Head of caudate nucleus (tissue), 42 donors: Measurements from ENCODE around the gene KPNA3.
"Not testable (repeated sequence)": the region's sequence is repeated elsewhere in the genome, so short reads cannot be mapped to it uniquely, and the experiment has no call there.

ENCODE experiments used
- DNase-seq, 42 donors: peaks; one replicate each; pipeline versions ENCODE4 v3.0.0 to v3.0.0-alpha.2; 2020 to 2021; ENCODE audit warnings: mixed read lengths in 7 of 42
- intact Hi-C: fragments of 100-400 bp; cut with DNase I; formaldehyde crosslinking; loops from one replicate; pipeline ENCODE4 v1.15.0; 2022

The KPNA3 gene, protein sequence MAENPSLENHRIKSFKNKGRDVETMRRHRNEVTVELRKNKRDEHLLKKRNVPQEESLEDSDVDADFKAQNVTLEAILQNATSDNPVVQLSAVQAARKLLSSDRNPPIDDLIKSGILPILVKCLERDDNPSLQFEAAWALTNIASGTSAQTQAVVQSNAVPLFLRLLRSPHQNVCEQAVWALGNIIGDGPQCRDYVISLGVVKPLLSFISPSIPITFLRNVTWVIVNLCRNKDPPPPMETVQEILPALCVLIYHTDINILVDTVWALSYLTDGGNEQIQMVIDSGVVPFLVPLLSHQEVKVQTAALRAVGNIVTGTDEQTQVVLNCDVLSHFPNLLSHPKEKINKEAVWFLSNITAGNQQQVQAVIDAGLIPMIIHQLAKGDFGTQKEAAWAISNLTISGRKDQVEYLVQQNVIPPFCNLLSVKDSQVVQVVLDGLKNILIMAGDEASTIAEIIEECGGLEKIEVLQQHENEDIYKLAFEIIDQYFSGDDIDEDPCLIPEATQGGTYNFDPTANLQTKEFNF

DNA sequence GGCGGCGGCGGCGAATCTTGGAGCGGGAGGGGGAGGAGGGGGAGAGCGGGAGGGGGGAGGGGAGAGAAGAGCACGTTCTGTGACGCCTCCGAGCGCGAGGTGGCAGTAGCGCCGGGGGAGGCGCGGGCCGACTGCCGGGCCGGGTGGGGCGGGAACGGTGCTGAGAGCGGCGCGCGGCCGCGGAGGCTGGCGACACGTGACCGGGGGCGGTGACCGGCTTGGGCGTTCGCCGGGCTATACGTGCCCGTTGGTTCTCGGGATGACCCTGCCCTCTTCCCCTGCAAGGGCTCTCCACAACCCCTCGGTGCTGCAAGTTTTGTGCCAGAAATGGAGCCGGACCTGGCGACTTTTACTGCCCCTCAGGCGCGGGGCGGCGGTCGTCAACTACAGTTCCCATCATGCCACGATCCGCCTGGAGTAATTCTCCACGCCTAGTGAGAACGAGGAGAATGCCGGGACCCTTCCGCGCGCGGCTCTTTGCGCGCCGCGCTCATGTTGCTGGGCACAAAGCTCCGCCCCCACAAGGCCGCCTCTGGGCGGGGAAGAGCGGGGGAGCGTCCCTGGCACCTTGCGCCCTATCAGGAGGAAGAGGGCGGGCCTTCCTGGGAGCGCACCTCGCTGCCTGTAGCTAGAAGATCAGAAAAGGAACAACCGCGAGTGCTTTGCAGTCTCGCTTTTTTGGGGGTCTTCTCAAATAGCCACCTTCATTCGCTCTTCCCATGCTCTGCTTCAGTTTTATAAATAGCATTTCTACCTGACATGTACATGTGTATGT lies at the start of gene KPNA3:
Gene KPNA3, minus strand, starts transcription at position 133 of the 775 bp plus-strand sequence. CDS start 176 bp downstream, outside the sequence.
- peak; percentile 90 to 98 (median 96) for DNase-seq
- intact Hi-C loops = loop anchor here (5.0 to 10.0 kb wide), 3 partner anchors 118 to 1120 kb away; no protein-coding TSS in a partner anchor

GRCh38 chr13:49841964-49842363 lies 49.5 kb upstream of the KPNA3 start:
- DNase-seq = no peak
- intact Hi-C loops = no loop called here

DNA sequence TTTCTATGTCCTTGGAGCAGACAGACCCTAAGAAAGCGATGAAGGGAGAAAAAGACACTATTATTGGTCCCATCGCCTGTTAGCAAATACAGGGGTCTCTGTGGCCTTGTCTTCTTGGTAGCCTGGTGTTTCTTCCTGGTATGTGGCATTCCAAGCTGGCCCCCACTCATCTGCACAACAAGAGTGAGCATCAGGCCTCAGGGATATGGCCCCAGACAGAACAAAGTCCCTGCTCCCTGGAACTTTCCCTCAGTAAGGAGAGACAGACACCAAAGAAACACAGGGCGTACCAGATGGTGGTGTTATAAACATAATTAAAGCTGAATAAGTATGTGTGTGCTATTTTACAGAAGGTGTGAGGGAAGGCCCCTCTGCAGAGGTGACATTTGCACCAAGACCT lies 48.2 kb upstream of the KPNA3 start:
- intact Hi-C loops = no loop called here

GRCh38 chr13:49840266-49840665 lies 47.8 kb upstream of the KPNA3 start:
- intact Hi-C loops = no loop called here
- no peak for DNase-seq

More for the DNA sequence above, 48.2 kb upstream of the KPNA3 start:
- no peak for DNase-seq

DNA sequence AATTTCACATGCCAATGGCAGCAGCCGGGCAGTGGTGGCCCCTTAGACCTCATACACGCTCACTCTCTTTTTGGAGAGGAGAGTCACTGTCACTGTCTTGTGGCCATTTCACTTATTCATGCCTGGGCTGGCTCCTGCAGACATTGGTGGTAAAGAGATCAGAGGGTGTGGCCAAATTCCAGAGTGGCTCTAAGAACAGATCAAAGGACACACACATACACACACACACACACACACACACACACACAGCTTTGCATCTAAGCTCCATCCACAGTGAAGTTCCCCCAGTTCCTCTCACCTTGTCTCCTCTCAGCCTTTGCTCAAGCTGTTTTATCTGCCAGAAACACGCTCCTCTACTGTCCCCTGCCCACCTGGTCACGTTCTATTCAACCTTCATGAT lies 46.5 kb upstream of the KPNA3 start:
- intact Hi-C loops = no loop called here
- no peak for DNase-seq

DNA sequence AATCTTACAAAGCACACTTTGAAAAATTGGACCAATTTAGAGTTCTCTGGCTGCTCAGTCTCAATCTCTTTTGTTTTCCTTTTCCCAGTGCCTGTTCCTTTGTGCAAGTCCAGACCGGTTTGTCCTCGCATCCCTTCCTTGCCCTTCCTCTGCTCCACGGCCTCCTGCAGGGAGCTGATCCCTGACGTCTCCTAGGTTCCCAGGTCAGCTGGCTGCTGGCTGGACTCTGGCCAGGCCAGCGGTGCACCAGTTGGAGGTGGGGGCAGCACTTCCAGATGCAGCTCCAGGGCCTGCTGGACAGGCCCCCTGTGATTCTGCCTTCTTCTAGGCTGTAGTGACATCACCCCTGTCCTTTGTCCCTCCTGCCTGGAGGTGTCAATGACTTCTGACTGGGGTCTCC lies 44.0 kb upstream of the KPNA3 start:
- intact Hi-C loops = no loop called here
- DNase-seq = no peak

DNA sequence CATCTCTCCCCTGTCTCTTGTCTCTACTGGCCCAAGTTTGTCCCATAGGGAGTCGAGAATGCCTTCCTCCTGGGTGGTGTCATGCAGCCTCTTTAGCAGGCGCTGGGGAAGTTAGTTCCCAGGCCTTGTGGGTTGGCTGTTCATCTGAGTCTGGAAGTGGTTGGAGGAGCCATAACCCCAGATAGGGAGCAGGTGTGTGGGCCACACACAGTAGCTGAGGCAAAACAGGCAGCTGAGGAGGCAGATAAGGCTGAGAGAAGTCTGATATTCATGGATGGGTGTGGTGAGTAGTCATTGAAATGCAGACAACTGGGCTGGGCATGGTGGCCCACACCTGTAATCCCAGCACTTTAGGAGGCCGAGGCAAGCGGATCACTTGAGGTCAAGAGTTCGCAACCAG lies 40.9 kb upstream of the KPNA3 start:
- no peak for DNase-seq
- intact Hi-C loops = no loop called here

- intact Hi-C loops = no loop called here
- no peak for DNase-seq
Measured at GRCh38 chr13:49831455-49831854, 39.0 kb upstream of the KPNA3 start.

DNA sequence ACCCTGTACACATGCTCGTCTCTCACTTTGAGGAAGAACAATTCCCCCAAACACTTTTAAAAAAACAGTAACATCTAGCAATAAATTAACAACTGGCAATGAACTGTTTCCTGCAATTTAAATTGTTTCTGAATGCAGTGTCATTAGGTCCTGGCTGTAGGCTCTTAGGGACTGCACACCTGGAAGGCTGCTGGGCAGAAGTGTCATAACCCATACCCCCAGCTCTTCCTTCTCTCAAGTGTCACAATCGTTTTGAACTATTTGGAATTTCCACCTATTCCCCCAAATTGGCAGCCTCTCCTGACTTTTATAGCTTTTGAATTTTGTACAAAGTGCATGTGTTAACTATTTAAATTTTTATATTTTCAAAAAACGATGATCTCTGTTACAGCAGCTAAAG lies 38.2 kb upstream of the KPNA3 start:
- intact Hi-C loops = no loop called here
- no peak for DNase-seq

DNA sequence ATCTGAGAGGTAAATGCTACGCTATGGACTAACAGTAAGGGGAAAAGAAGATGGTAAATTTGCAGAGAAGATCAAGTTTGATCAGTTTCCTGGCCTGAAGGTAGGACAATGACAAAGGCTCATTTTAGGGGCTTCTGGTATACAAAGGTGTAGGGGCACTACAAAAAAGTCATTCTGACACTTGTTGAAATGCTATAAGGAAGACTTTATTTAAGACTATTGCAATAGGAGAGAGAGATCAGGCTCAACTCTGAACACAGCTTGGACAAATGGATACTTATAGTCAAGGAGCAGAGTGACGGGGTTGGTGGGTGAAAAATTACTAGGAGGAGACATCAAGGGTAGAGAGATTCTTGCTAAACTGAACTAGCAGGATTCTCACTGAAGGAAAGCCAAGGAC lies 37.2 kb upstream of the KPNA3 start:
- intact Hi-C loops = no loop called here
- DNase-seq = no peak

- no peak for DNase-seq
- intact Hi-C loops = no loop called here
Measured at GRCh38 chr13:49828453-49828852, 36.0 kb upstream of the KPNA3 start.

GRCh38 chr13:49827891-49828290 lies 35.4 kb upstream of the KPNA3 start:
- DNase-seq = no peak
- intact Hi-C loops = no loop called here

- no peak for DNase-seq
- intact Hi-C loops = no loop called here
Measured at GRCh38 chr13:49827336-49827735, 34.9 kb upstream of the KPNA3 start.

- DNase-seq = no peak
Measured at GRCh38 chr13:49821216-49822009, 28.9 kb upstream of the KPNA3 start.

GRCh38 chr13:49820591-49821215 lies 28.2 kb upstream of the KPNA3 start:
- DNase-seq = no peak
- intact Hi-C loops = no loop called here

More at GRCh38 chr13:49821216-49822009, 28.9 kb upstream of the KPNA3 start:
- intact Hi-C loops = no loop called here

- DNase-seq = not testable (repeated sequence)
Measured at GRCh38 chr13:49816047-49816446, 23.6 kb upstream of the KPNA3 start.

DNA sequence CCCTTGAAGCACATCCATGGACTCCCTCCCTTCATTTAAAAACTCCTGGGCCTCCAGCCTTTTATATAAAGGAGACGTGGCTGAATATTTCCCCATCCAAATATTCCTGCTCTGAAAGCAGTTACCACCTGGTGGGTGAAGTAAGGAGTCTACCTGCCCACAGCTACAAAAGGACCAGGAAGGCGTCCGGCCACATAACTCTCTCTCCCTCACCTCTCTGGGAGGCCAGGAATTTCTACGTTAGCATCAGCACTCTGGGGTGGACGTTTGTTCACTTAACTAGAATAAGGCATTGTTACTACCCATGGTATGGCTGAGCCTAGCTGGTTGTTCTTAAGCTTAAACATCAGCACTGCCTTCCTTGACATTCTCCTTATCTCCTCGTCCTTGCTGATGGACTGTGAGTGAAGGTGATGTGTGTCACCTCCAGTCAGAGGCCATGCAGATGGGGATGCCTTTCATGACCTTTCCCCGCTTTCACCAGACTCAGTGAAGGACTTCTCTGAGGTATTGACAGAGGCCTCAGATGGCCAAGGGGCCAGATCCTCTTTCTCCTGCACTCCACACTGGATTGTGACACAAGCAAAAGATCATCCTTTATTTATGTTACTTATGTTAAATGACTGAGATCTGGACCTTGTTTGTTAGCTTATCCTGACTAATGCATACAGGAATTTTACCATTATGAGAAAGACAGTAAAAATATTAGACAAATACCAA lies 22.2 kb upstream of the KPNA3 start:
- no peak for DNase-seq
- intact Hi-C loops = no loop called here

More at GRCh38 chr13:49816047-49816446, 23.6 kb upstream of the KPNA3 start:
- intact Hi-C loops = not testable (repeated sequence)

DNA sequence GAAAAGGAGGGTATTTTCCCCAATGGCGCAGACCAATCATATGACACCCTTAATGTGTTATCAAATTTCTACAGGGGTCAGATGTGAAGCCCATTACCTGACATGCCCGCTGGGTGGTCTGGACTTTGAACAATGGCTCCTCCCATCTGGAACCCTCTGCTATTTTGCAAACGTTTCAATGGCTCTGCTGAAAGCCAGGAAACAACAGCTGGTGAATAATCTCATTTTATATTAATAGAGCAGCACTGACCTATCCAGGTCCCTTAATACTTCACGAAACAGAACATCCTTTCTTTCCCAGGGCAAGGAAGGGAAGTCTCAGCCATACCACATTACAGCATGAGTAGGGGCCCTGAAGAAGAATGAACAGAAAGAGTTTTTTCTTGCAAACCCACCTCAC lies 20.3 kb upstream of the KPNA3 start:
- intact Hi-C loops = no loop called here
- no peak for DNase-seq
